ENCODE measurements around the gene TRAF4. TPM values are rescaled to one million over a fixed set of nuclear protein-coding genes. Genes with fewer than 3 reads are reported as not detected.

TRAF4 gene
- total RNA-seq, 2 experiments from 2014 or later: 411 to 416 TPM

DNA sequence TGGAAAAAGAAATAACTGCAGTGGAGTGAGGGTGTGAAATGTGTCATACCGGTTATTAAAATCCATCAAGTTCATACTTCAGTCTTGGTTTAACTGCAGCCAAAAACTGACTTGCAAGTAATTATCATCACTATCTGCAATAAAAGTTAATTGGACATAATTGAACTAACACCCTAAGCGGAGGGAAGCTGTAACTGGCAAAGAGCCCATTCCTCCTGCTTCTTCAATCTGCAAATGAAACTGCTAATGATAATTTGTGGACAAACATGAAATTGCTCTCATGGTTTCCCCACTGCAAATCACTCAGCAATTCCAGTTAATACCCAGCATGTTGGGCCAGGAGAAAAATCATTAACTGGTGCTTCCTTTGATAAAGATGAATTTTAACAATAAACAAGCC is 52.3 kb downstream of the TRAF4 start:
- Histone ChIP-seq H3K36me3 (ENCODE audit: insufficient read depth, low read length) (no peaks in the 10 kb centered on the region), H3K4me1 (ENCODE audit: insufficient read depth, low read length) (no peaks in the 10 kb centered on the region), H3K9me3 (ENCODE audit: control insufficient read depth in 1 of 2, insufficient read depth in 1 of 2, low read length in 2 of 2) (no peaks in the 10 kb centered on the region), H3K27me3 (ENCODE audit: control insufficient read depth in 1 of 2, insufficient read depth in 2 of 2, low read length in 2 of 2) (no peaks in the 10 kb centered on the region), H3K27ac (ENCODE audit: low read depth in 1 of 2, low read length in 2 of 2) (no peak overlapping the region), H3K4me3 (ENCODE audit: low read length) (no peak overlapping the region)
- TF ChIP-seq, protein P1, sequence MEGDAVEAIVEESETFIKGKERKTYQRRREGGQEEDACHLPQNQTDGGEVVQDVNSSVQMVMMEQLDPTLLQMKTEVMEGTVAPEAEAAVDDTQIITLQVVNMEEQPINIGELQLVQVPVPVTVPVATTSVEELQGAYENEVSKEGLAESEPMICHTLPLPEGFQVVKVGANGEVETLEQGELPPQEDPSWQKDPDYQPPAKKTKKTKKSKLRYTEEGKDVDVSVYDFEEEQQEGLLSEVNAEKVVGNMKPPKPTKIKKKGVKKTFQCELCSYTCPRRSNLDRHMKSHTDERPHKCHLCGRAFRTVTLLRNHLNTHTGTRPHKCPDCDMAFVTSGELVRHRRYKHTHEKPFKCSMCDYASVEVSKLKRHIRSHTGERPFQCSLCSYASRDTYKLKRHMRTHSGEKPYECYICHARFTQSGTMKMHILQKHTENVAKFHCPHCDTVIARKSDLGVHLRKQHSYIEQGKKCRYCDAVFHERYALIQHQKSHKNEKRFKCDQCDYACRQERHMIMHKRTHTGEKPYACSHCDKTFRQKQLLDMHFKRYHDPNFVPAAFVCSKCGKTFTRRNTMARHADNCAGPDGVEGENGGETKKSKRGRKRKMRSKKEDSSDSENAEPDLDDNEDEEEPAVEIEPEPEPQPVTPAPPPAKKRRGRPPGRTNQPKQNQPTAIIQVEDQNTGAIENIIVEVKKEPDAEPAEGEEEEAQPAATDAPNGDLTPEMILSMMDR (IDR thresholded peaks at IDR 0.05): no peak
- Mint-ChIP-seq H3K27me3 (no peaks in the 10 kb centered on the region), H3K27ac (no peak overlapping the region), H3K9me3 (no peaks in the 10 kb centered on the region), H3K4me1 (ENCODE audit: low read depth) (peaks cover 18% of the 10 kb centered on the region), H3K36me3 (ENCODE audit: low read depth) (peaks cover 8% of the 10 kb centered on the region), H3K4me3 (no peak overlapping the region)
- intact Hi-C loops (cut with DNase I, micrococcal nuclease): no loop called here
- ChIA-PET CTCF (no interaction called here), POLR2A (no interaction called here)
- DNase-seq (no peak), ATAC-seq (ENCODE audit: poor library complexity) (no peak)

Other genes starting within 250 kb of the TRAF4 start
- not detected for gene FOXN1, start 237.7 kb upstream of the TRAF4 start, total RNA-seq
- 10 to 100 TPM; 77.1 to 83.9 TPM for gene UNC119, start 191.4 kb upstream of the TRAF4 start, total RNA-seq
- gene PIGS, start 172.5 kb upstream of the TRAF4 start, total RNA-seq: 10 to 100 TPM; 73.8 to 76.4 TPM
- 10 to 100 TPM; 21.8 to 22.7 TPM for gene ALDOC, start 167.1 kb upstream of the TRAF4 start, total RNA-seq
- 10 to 100 TPM; 15.4 to 17.0 TPM for gene SPAG5, start 145.0 kb upstream of the TRAF4 start, total RNA-seq
- 10 to 100 TPM; 13.7 to 14.8 TPM for gene RSKR, start 129.8 kb upstream of the TRAF4 start, total RNA-seq
- gene BLTP2, start 98.9 kb upstream of the TRAF4 start, total RNA-seq: 100 to 1,000 TPM; 120 to 124 TPM
- gene SDF2, start 82.1 kb upstream of the TRAF4 start, total RNA-seq: 10 to 100 TPM; 30.3 to 32.0 TPM
- gene SUPT6H, start 81.8 kb upstream of the TRAF4 start, total RNA-seq: 100 to 1,000 TPM; 149 to 151 TPM
- 1 to 10 TPM; 3.5 to 4.1 TPM for gene PROCA1, start 32.1 kb upstream of the TRAF4 start, total RNA-seq
- gene RAB34, start 26.1 kb upstream of the TRAF4 start, total RNA-seq: 10 to 100 TPM; 20.7 to 21.3 TPM
- 1,000 to 10,000 TPM; 3,393 to 3,457 TPM for gene RPL23A, start 24.0 kb upstream of the TRAF4 start, total RNA-seq
- gene TLCD1, start 17.8 kb upstream of the TRAF4 start, total RNA-seq: under 1 TPM; 0.39 to 0.60 TPM
- gene NEK8, start 15.2 kb upstream of the TRAF4 start, total RNA-seq: 1 to 10 TPM; 4.7 to 5.2 TPM
- gene FAM222B, start 98.8 kb downstream of the TRAF4 start, total RNA-seq: 10 to 100 TPM; 17.3 to 17.5 TPM
- gene ERAL1, start 111.0 kb downstream of the TRAF4 start, total RNA-seq: 10 to 100 TPM; 15.6 to 16.8 TPM
- 10 to 100 TPM; 79.7 to 85.1 TPM for gene FLOT2, start 153.7 kb downstream of the TRAF4 start, total RNA-seq
- 10 to 100 TPM; 33.5 to 34.3 TPM for gene DHRS13, start 159.1 kb downstream of the TRAF4 start, total RNA-seq
- 100 to 1,000 TPM; 232 to 247 TPM for gene PHF12, start 207.5 kb downstream of the TRAF4 start, total RNA-seq

All from CD4-positive, alpha-beta T cell (primary cell).